K562 (cell line): ENCODE data around the gene ANK3.

Experiments
- ATF1 ChIP-seq, 2 experiments: fragments of 450-650 bp in 1 of 2; IDR thresholded peaks; 2 replicates each; pipeline ENCODE4 v1.6.1; 2016; ENCODE audit warnings: missing compliant biosample characterization in 1 of 2, missing genetic modification characterization in 1 of 2
- MLX ChIP-seq, 2 experiments: fragments of 450-650 bp in 1 of 2; sonication (generic) in 1 of 2; formaldehyde crosslinking; conservative IDR thresholded peaks; 2 replicates each; pipeline versions ENCODE4 v1.4.0 to v1.8.1; 2020 to 2022; ENCODE audit warnings: mild to moderate bottlenecking in 1 of 2, missing genetic modification reagents in 1 of 2
- NBN ChIP-seq: fragments of 450-650 bp; IDR thresholded peaks from 2 replicates; pipeline ENCODE4 v1.6.1; 2016; ENCODE audit warnings: low read depth, mild to moderate bottlenecking
- PHF8 ChIP-seq: fragments of 200-600 bp; sonication (generic); IDR thresholded peaks from 2 replicates; pipeline ENCODE4 v1.6.1; 2012; ENCODE audit warnings: mixed run types, mild to moderate bottlenecking, inconsistent platforms, low read length, moderate library complexity, borderline replicate concordance
- USF2 ChIP-seq: sonication (generic); formaldehyde crosslinking; IDR thresholded peaks from 2 replicates; pipeline ENCODE4 v1.5.0; 2020; ENCODE audit warnings: missing genetic modification reagents
- ZNF232 ChIP-seq: sonication (generic); formaldehyde crosslinking; IDR thresholded peaks from 2 replicates; pipeline ENCODE4 v1.8.0; 2022; ENCODE audit warnings: mild to moderate bottlenecking, missing genetic modification reagents
- ZNF592 ChIP-seq: fragments of 450-650 bp; IDR thresholded peaks from 2 replicates; pipeline ENCODE4 v1.6.1; 2017; ENCODE audit warnings: antibody characterized with exemption, mild to moderate bottlenecking

DNA sequence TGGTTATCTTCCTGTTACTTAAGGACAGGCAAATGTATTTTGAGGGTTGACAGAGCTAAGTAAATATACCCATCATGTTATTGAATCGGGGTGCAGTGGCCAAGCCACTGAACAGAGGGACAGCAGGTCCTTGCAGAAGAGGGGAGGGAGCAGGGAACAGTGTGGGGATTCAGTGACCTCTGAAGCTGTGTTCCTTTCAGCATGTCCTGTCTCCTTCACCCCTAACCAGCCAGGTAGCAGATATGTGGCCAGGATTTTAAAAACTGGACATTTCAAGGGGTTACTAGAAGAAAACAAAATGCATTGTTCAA, 12.7 kb downstream of the ANK3 start:
- TF ChIP-seq ZNF592 (no peak), USF2 (CRISPR knock-in tag) (no peak), ATF1 (CRISPR knock-in tag; IDR thresholded peaks at IDR 0.05) (no peak), ATF1 (tag; IDR thresholded peaks at IDR 0.05) (no peak), MLX (CRISPR knock-in tag; conservative IDR thresholded peaks at IDR 0.05) (no peak), ZNF232 (CRISPR knock-in tag) (no peak), PHF8 (no peak), NBN (no peak)
